Lung (tissue), 16 donors: ENCODE data around the gene CHMP6. TPM values are rescaled to one million over a fixed set of nuclear protein-coding genes. Genes with fewer than 3 reads are reported as not detected.

Experiments
- ATAC-seq: fragments of 200-7000 bp; cut with Tn5 transposase; one replicate; pipeline ENCODE4 v1.9.1; 2020; ENCODE audit warnings: moderate number of reproducible peaks; ENCODE audit not compliant: insufficient read depth, low FRiP score
- DNase-seq, 3 donors: peaks; one replicate each; pipeline ENCODE4 v3.0.0-alpha.2; 2013 to 2017
- H3K27ac ChIP-seq, 2 donors: one replicate each; pipeline ENCODE4 v1.5.1; 2013; ENCODE audit warnings: mild to moderate bottlenecking in 2 of 2, moderate library complexity in 2 of 2, control low read depth in 1 of 2, inconsistent platforms in 1 of 2, low read depth in 1 of 2, low read length in 1 of 2
- H3K27me3 ChIP-seq, 3 donors: one replicate each; pipeline ENCODE4 v1.5.1; 2013; ENCODE audit warnings: low read length in 2 of 3; ENCODE audit not compliant: control insufficient read depth in 3 of 3, insufficient read depth in 3 of 3
- H3K36me3 ChIP-seq, 4 donors: one replicate each; pipeline ENCODE4 v1.5.1; 2013; ENCODE audit warnings: low read length in 4 of 4, mild to moderate bottlenecking in 1 of 4, moderate library complexity in 1 of 4; ENCODE audit not compliant: control insufficient read depth in 4 of 4, insufficient read depth in 4 of 4
- H3K4me1 ChIP-seq, 5 donors: one replicate each; pipeline ENCODE4 v1.5.1; 2013; ENCODE audit warnings: low read length in 5 of 5, mild to moderate bottlenecking in 2 of 5, moderate library complexity in 1 of 5; ENCODE audit not compliant: control insufficient read depth in 5 of 5, insufficient read depth in 5 of 5
- H3K4me3 ChIP-seq: one replicate; pipeline ENCODE4 v1.5.1; 2013; ENCODE audit warnings: mild to moderate bottlenecking, control low read depth, moderate library complexity
- H3K9ac ChIP-seq, 2 donors: one replicate each; pipeline ENCODE4 v1.5.1; 2013; ENCODE audit warnings: low read length in 2 of 2, control low read depth in 1 of 2; ENCODE audit not compliant: insufficient read depth in 1 of 2
- H3K9me3 ChIP-seq, 4 donors: one replicate each; pipeline ENCODE4 v1.5.1; 2013; ENCODE audit warnings: low read length in 3 of 4, mild to moderate bottlenecking in 1 of 4, moderate library complexity in 1 of 4; ENCODE audit not compliant: control insufficient read depth in 4 of 4, insufficient read depth in 3 of 4
- WGBS, 2 donors: extraction: QIAGEN DNeasy Blood & Tissue Kit; methylation state at CpG; one replicate each; pipeline ENCODE4 v1.1.7; 2013; 5-methylcytosine and 5-hydroxymethylcytosine counted together
- long read RNA-seq, 5 donors: transcript quantifications; one replicate each; lab custom pipeline, GENCODE V29; 2026
- polyA plus RNA-seq, 2 donors: library from polyadenylated mRNA; stranded (reverse); fragments of 200-250 nt; gene quantifications; one replicate each; pipeline ENCODE4 v1.2.1, GENCODE V29; 2013
- total RNA-seq, 2 donors: library from RNA; depleted of rRNA in 1 of 2; stranded (reverse); fragments of >200 nt in 1 of 2; gene quantifications; one replicate each; pipeline ENCODE4 v1.2.1, GENCODE V29; 2014 to 2021
- TF ChIP-seq, protein P1 (sequence below): IDR thresholded peaks from 2 replicates; pipeline ENCODE4 v1.5.1; 2012; ENCODE audit warnings: mild to moderate bottlenecking; ENCODE audit errors: control extremely low read depth, extremely low read depth
- donor health status: control.
- donor health status: control.
- donor health status: Bipolar disorder and iron deficiency.
- donor health status: healthy.
- donor health status: DM: yes; HTN: yes; CAD: no.

CHMP6 gene
- total RNA-seq (10 to 100 TPM; 18.2 to 36.3 TPM), polyA plus RNA-seq (10 to 100 TPM; 31.5 to 32.9 TPM)
- long read RNA-seq, donor 1, transcript CHMP6-201 (8 exons, 1,664 nt) = major isoform, 29 of 34 reads
- long read RNA-seq, donor 1, partial matches to known transcripts = 5 of 34 reads
- long read RNA-seq, donor 1, other reads (novel, unspliced or antisense) = 0 of 34 reads
- long read RNA-seq, donor 2, transcript CHMP6-201 (8 exons, 1,664 nt) = major isoform, 7 of 7 reads
- long read RNA-seq, donor 2, partial matches to known transcripts = 0 of 7 reads
- long read RNA-seq, donor 2, other reads (novel, unspliced or antisense) = 0 of 7 reads
- long read RNA-seq, donor 3, transcript CHMP6-201 (8 exons, 1,664 nt) = major isoform, 9 of 9 reads
- long read RNA-seq, donor 3, partial matches to known transcripts = 0 of 9 reads
- long read RNA-seq, donor 3, other reads (novel, unspliced or antisense) = 0 of 9 reads
- long read RNA-seq, donor 4, transcript CHMP6-201 (8 exons, 1,664 nt) = major isoform, 9 of 17 reads
- long read RNA-seq, donor 4, partial matches to known transcripts = 8 of 17 reads
- long read RNA-seq, donor 4, other reads (novel, unspliced or antisense) = 0 of 17 reads
- long read RNA-seq, donor 5, transcript CHMP6-201 (8 exons, 1,664 nt) = major isoform, 23 of 30 reads
- long read RNA-seq, donor 5, partial matches to known transcripts = 6 of 30 reads
- long read RNA-seq, donor 5, other reads (novel, unspliced or antisense) = 0 of 30 reads

DNA sequence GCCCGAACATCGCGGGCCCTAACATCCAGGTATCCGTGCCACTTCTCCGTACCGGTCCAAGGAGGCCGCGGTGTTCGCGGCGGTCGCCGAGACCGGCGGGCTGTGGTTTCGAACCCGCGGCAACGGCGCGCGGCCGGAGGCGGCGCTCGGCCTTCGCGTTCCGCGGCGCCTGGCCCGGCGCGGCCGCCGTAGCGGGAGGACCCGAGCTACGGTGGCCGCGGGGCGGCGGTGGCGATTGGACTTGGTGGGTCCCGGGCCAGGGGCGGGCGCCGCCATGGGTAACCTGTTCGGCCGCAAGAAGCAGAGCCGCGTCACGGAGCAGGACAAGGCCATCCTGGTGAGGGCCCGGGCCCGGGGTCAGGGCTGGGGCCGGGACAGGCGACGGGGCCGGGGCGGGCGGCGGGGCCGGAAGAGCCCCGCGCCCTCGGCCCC lies at the start of gene CHMP6:
Gene CHMP6, plus strand, starts transcription at position 197 of the 432 bp plus-strand sequence. Its CDS starts 78 bp downstream, at position 275.
- ATAC-seq = peak; percentile 59
- H3K27ac ChIP-seq = peak within 1 kb of the TSS in 1 of 2 donors; percentile 30
- peak; percentile 78 to 89 (median 80) for DNase-seq
- peak within 1 kb of the TSS; percentile 28 to 82 for H3K9ac ChIP-seq
- H3K27me3 ChIP-seq = no peaks in the 10 kb centered on the region
- H3K9me3 ChIP-seq = no peaks in the 10 kb centered on the region
- H3K36me3 ChIP-seq = peaks cover 4 to 16% (median 7%) of the 10 kb centered on the region in 4 donors
- TF ChIP-seq, protein P1, sequence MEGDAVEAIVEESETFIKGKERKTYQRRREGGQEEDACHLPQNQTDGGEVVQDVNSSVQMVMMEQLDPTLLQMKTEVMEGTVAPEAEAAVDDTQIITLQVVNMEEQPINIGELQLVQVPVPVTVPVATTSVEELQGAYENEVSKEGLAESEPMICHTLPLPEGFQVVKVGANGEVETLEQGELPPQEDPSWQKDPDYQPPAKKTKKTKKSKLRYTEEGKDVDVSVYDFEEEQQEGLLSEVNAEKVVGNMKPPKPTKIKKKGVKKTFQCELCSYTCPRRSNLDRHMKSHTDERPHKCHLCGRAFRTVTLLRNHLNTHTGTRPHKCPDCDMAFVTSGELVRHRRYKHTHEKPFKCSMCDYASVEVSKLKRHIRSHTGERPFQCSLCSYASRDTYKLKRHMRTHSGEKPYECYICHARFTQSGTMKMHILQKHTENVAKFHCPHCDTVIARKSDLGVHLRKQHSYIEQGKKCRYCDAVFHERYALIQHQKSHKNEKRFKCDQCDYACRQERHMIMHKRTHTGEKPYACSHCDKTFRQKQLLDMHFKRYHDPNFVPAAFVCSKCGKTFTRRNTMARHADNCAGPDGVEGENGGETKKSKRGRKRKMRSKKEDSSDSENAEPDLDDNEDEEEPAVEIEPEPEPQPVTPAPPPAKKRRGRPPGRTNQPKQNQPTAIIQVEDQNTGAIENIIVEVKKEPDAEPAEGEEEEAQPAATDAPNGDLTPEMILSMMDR = peak; percentile 5
- peak within 1 kb of the TSS; percentile 84 for H3K4me3 ChIP-seq
- 1% methylated on average over 61 to 66 of the region's 66 CpGs for WGBS, 2 donors
- H3K4me1 ChIP-seq = peaks cover 0 to 19% (median 6%) of the 10 kb centered on the region in 5 donors

DNA sequence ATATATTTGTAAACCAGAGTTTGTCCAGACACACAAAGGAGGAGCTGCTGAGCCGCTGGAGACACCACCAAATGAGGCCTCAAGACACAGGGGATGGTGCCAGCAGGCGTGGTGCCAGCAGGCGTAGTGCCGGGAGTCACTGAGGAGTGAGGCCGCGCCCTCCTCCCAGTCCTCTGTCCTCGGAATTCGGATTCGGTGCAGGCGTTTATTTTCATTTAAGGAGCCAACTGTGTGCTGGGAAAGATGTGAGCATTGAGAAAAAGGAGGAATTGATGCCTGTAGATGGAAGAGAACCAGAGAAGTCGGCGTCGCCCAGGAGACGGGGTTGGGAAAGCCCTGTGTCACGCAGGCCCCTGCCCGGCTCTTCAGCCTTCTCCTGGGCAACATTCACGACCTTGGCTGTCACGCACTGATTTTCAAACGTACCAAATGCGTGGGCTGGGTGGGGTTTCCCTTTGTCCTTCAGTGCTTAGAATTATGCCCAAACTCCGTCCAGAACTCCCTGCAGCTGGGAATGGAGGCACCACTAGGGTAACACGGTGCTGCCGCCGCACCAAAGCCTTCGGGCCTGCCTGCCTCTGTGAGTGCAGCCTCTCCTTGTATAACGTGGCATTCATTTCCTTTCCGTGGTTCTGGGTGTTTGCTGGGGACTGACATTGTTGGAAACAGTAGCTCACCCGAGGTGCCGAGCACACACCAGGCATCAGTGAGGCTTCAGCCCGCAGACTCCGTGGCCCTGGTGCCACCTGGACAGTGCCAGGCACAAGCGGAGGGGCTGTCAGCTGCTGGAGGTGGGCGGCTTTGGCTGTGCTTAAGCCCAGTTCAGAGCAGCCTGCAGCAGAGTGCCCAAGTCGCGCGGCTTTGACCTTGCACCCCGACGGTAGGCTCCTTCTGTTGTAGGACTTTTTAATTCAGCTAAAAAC lies 49.0 kb upstream of the CHMP6 start:
- Histone ChIP-seq H3K4me3 (no peak overlapping the region), H3K4me1 (peaks cover 0 to 50% (median 16%) of the 10 kb centered on the region in 5 donors), H3K27me3 (no peaks in the 10 kb centered on the region), H3K9me3 (no peaks in the 10 kb centered on the region), H3K36me3 (peaks cover 2 to 20% (median 11%) of the 10 kb centered on the region in 4 donors), H3K9ac (no peak overlapping the region), H3K27ac (peak overlapping the region in 1 of 2 donors; percentile 72)
- TF ChIP-seq, protein P1 = no peak
- DNase-seq (peak; percentile 98 to 99 (median 99)), ATAC-seq (peak; percentile 41)
- 65 to 84% methylated on average over 38 of the region's 38 CpGs for WGBS, 2 donors

DNA sequence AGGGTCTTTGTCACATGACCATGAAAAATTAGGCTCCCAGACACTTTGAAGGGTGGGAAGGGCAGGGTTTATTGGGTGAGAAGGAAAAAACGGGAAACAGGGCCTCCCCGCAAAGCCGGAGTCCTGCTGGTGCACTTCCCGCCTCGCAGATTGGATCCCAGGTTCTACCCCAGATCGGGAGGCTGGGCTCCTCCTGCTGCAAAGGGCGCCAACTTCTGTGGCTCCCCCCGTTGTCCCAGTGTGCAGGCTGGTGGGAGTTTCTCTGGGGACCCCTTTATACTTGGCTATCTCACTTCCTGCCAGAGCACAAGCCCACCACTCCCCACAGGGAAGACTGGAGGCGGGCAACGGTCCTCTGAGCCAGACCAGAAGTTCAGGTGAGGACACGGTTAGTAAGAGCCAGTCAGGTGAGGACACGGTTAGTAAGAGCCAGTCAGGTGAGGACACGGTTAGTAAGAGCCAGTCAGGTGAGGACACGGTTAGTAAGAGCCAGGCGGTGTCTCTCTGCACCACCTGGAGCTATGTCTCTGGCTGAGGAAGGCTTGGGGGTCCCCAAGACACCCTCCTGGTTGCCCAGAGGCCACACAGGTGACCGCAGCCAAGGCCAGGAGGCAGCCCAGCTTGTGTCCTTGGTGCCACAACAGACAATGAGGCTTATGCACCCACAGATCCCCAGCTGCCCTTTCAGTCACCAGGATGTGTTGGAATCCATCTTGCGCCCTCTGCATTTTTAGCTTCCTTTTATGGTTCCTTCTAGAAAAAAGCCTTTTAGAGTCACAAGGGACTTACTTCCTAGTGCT lies 48.1 kb upstream of the CHMP6 start:
- DNase-seq (no peak), ATAC-seq (no peak)
- Histone ChIP-seq H3K36me3 (peaks cover 2 to 21% (median 11%) of the 10 kb centered on the region in 4 donors), H3K9ac (no peak overlapping the region), H3K27ac (no peak overlapping the region), H3K27me3 (no peaks in the 10 kb centered on the region), H3K9me3 (no peaks in the 10 kb centered on the region), H3K4me1 (peaks cover 0 to 50% (median 16%) of the 10 kb centered on the region in 5 donors), H3K4me3 (no peak overlapping the region)
- TF ChIP-seq, protein P1 = no peak
- WGBS, 2 donors = 92 to 97% methylated on average over 17 of the region's 17 CpGs
